ENCODE results near the gene PRKCE.

Gene PRKCE

GRCh38 chr2:45960057-45960863 is 308.8 kb downstream of the PRKCE start:
- Histone ChIP-seq H3K9me3 (ENCODE audit: insufficient read depth, low read length) (no peaks in the 10 kb centered on the region), H3K9ac (ENCODE audit: insufficient read length, low read depth) (no peak overlapping the region), H3K36me3 (ENCODE audit: insufficient read depth, insufficient read length, low read length) (no peaks in the 10 kb centered on the region), H3K27me3 (ENCODE audit: insufficient read depth, insufficient read length) (no peaks in the 10 kb centered on the region), H3K4me3 (ENCODE audit: insufficient read length, low read depth) (no peak overlapping the region), H3K4me1 (ENCODE audit: insufficient read depth, insufficient read length) (peaks cover 4% of the 10 kb centered on the region)
- DNase-seq (ENCODE audit: low read depth, low spot score): no peak
- TF ChIP-seq SUZ12 (IDR thresholded peaks at IDR 0.05; ENCODE audit: extremely low read depth, insufficient read depth, insufficient read length) (no peak), YY1 (IDR thresholded peaks at IDR 0.05; ENCODE audit: insufficient read depth, insufficient read length) (no peak), ZNF274 (IDR thresholded peaks at IDR 0.05; ENCODE audit: low read depth, low read length) (no peak)

- no peaks in the 10 kb centered on the region for H3K27me3 ChIP-seq (ENCODE audit: insufficient read depth, insufficient read length)
- H3K36me3 ChIP-seq (ENCODE audit: insufficient read depth, insufficient read length, low read length): no peaks in the 10 kb centered on the region
- H3K9ac ChIP-seq (ENCODE audit: insufficient read length, low read depth): no peak overlapping the region
- H3K4me1 ChIP-seq (ENCODE audit: insufficient read depth, insufficient read length): peaks cover 4% of the 10 kb centered on the region
- H3K4me3 ChIP-seq (ENCODE audit: insufficient read length, low read depth): no peak overlapping the region
- H3K9me3 ChIP-seq (ENCODE audit: insufficient read depth, low read length): no peaks in the 10 kb centered on the region
- no peak for DNase-seq (ENCODE audit: low read depth, low spot score)
- TF ChIP-seq SUZ12 (IDR thresholded peaks at IDR 0.05; ENCODE audit: extremely low read depth, insufficient read depth, insufficient read length) (no peak), ZNF274 (IDR thresholded peaks at IDR 0.05; ENCODE audit: low read depth, low read length) (no peak), YY1 (IDR thresholded peaks at IDR 0.05; ENCODE audit: insufficient read depth, insufficient read length) (no peak)
Measured at GRCh38 chr2:45962177-45962921, 310.9 kb downstream of the PRKCE start.

- TF ChIP-seq SUZ12 (IDR thresholded peaks at IDR 0.05; ENCODE audit: extremely low read depth, insufficient read depth, insufficient read length): no peak
- no peak for TF ChIP-seq ZNF274 (IDR thresholded peaks at IDR 0.05; ENCODE audit: low read depth, low read length)
- no peak for TF ChIP-seq YY1 (IDR thresholded peaks at IDR 0.05; ENCODE audit: insufficient read depth, insufficient read length)
- Histone ChIP-seq H3K36me3 (ENCODE audit: insufficient read depth, insufficient read length, low read length) (no peaks in the 10 kb centered on the region), H3K4me1 (ENCODE audit: insufficient read depth, insufficient read length) (peaks cover 4% of the 10 kb centered on the region), H3K4me3 (ENCODE audit: insufficient read length, low read depth) (no peak overlapping the region), H3K9ac (ENCODE audit: insufficient read length, low read depth) (no peak overlapping the region), H3K27me3 (ENCODE audit: insufficient read depth, insufficient read length) (no peaks in the 10 kb centered on the region), H3K9me3 (ENCODE audit: insufficient read depth, low read length) (no peaks in the 10 kb centered on the region)
- DNase-seq (ENCODE audit: low read depth, low spot score): no peak
Measured at GRCh38 chr2:45963816-45964215, 312.3 kb downstream of the PRKCE start.

- Histone ChIP-seq H3K27me3 (ENCODE audit: insufficient read depth, insufficient read length) (no peaks in the 10 kb centered on the region), H3K36me3 (ENCODE audit: insufficient read depth, insufficient read length, low read length) (no peaks in the 10 kb centered on the region), H3K4me3 (ENCODE audit: insufficient read length, low read depth) (no peak overlapping the region), H3K4me1 (ENCODE audit: insufficient read depth, insufficient read length) (peaks cover 4% of the 10 kb centered on the region), H3K9me3 (ENCODE audit: insufficient read depth, low read length) (no peaks in the 10 kb centered on the region), H3K9ac (ENCODE audit: insufficient read length, low read depth) (no peak overlapping the region)
- no peak for TF ChIP-seq YY1 (IDR thresholded peaks at IDR 0.05; ENCODE audit: insufficient read depth, insufficient read length)
- TF ChIP-seq ZNF274 (IDR thresholded peaks at IDR 0.05; ENCODE audit: low read depth, low read length): no peak
- no peak for TF ChIP-seq SUZ12 (IDR thresholded peaks at IDR 0.05; ENCODE audit: extremely low read depth, insufficient read depth, insufficient read length)
- no peak for DNase-seq (ENCODE audit: low read depth, low spot score)
Measured at GRCh38 chr2:45964223-45964841, 312.9 kb downstream of the PRKCE start.

GRCh38 chr2:45964906-45965305 is 313.4 kb downstream of the PRKCE start:
- DNase-seq (ENCODE audit: low read depth, low spot score): no peak
- TF ChIP-seq SUZ12 (IDR thresholded peaks at IDR 0.05; ENCODE audit: extremely low read depth, insufficient read depth, insufficient read length) (no peak), ZNF274 (IDR thresholded peaks at IDR 0.05; ENCODE audit: low read depth, low read length) (no peak), YY1 (IDR thresholded peaks at IDR 0.05; ENCODE audit: insufficient read depth, insufficient read length) (no peak)
- H3K4me3 ChIP-seq (ENCODE audit: insufficient read length, low read depth): no peak overlapping the region
- no peaks in the 10 kb centered on the region for H3K9me3 ChIP-seq (ENCODE audit: insufficient read depth, low read length)
- peaks cover 4% of the 10 kb centered on the region for H3K4me1 ChIP-seq (ENCODE audit: insufficient read depth, insufficient read length)
- no peaks in the 10 kb centered on the region for H3K36me3 ChIP-seq (ENCODE audit: insufficient read depth, insufficient read length, low read length)
- H3K27me3 ChIP-seq (ENCODE audit: insufficient read depth, insufficient read length): no peaks in the 10 kb centered on the region
- no peak overlapping the region for H3K9ac ChIP-seq (ENCODE audit: insufficient read length, low read depth)

DNA sequence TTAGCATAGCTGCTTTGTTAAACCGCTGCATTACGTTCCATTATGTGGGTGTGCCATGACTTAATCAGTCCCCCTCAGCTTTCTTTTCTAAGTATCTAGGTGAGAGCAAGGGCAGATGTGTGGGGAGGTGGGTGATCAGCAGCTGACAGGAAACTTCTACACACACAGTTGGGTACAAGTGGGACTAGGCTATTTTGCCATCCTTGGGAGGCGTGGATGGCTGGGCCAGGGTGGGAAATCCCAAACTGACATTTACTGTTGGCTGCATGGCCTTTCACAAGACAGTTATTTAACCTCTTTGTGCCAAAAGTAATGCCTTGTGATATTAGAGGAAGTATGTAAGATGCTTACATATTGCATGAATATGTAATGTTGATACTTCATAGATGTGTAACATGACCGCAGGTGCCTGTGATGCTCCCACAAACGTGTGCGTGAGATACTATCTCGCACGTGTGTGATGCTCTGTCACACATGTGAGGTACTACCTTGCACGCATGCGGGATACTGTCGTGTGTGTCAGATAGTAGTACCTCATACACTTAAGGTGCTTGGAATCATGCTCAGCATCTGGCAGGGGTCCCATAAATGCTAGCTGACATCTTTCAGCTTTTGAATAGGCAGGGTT is 314.5 kb downstream of the PRKCE start:
- no peak for DNase-seq (ENCODE audit: low read depth, low spot score)
- Histone ChIP-seq H3K4me1 (ENCODE audit: insufficient read depth, insufficient read length) (no peaks in the 10 kb centered on the region), H3K27me3 (ENCODE audit: insufficient read depth, insufficient read length) (no peaks in the 10 kb centered on the region)

More for the DNA sequence above, 314.5 kb downstream of the PRKCE start:
- no peaks in the 10 kb centered on the region for H3K9me3 ChIP-seq (ENCODE audit: insufficient read depth, low read length)
- H3K9ac ChIP-seq (ENCODE audit: insufficient read length, low read depth): no peak overlapping the region
- no peaks in the 10 kb centered on the region for H3K36me3 ChIP-seq (ENCODE audit: insufficient read depth, insufficient read length, low read length)
- TF ChIP-seq YY1 (IDR thresholded peaks at IDR 0.05; ENCODE audit: insufficient read depth, insufficient read length) (no peak), ZNF274 (IDR thresholded peaks at IDR 0.05; ENCODE audit: low read depth, low read length) (no peak), SUZ12 (IDR thresholded peaks at IDR 0.05; ENCODE audit: extremely low read depth, insufficient read depth, insufficient read length) (no peak)
- no peak overlapping the region for H3K4me3 ChIP-seq (ENCODE audit: insufficient read length, low read depth)

Measured in NT2/D1 (cell line).